Activated T-helper 1 cell treated with anti-CD3 and anti-CD28 coated beads, Interleukin-2, amount 50 U/mL, for 16 hours (primary cell): ENCODE results near the gene ATG5.

ENCODE experiments used
- DNase-seq, 2 donors: peaks; one replicate each; pipeline ENCODE4 v3.0.0-alpha.2; 2020; ENCODE audit warnings: low read depth in 1 of 2, low spot score in 1 of 2

ATG5 gene

GRCh38 chr6:106184629-106185028, 140.9 kb downstream of the ATG5 start:
- no peak for DNase-seq

GRCh38 chr6:106183430-106183829, 142.1 kb downstream of the ATG5 start:
- DNase-seq: no peak

DNA sequence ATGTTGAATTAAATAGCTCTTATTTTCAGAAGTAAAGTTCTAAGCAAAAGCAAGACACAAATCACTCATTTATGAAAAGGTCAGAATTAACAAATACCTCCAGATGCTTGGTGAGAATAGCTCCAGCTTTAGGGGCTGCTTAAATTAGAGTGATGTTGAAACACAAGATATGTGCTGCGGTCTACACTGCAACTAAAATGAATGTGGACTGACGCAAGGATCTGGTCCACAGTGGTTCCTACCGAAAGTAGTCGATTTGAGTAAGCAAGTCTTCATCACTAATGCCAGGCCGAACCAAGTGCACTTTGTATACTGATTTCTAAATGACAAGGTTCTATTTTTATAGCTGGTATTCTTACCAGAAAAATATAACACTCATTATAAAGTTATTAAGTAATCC, 143.1 kb downstream of the ATG5 start:
- no peak for DNase-seq

DNA sequence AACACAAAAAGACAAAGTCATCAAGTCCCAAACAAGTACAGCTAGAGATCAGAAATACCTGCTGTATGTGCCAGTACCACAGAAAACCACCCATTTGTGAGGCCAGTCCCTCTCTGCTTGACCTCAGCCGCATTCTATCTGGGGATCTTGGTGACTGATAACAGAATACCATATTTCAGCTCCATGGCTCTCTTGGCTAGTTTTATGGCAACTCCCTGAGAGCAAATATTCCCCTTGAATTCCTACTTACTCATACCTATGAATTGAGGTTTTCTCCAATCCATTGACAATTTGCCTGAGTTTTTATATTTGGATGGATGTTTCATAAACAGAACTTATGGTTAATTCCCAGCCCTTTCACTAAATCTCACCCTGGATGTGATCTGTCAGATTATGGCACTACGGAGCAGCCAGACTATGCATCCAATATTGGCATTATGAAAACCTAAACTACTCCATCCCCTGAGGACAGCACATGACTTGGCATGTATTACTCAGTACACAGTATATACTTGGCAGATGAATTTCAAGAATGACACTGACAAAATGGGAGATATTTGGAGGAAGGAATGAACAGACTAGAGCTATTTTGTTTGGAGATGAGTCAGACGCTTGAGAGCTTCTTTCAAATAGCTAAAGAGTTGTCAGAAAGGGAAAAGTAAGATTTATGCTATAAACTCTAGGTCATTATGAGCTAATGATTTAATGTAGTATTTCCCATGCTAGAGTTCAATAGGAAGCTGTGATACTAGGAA, 143.7 kb downstream of the ATG5 start:
- DNase-seq: no peak

DNA sequence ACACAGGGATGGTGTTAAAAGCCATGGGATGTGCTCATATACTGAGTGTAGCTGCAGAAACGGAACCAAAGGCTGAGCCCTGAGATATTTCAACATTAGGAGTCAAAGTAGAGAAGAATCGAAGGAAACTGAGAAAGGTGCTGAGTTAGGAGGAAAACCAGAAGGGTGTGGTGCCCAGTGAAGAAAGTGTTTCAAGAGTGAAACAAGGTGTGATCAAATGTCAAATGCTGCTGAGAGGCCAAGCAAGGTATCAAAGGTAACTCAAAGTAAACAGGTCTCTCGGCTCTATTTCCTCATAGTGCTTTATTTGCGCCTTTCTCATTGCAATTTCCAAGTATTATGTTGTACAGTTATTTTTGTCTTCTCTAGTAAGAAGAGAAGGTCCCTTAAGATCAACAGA, 145.4 kb downstream of the ATG5 start:
- no peak for DNase-seq

DNA sequence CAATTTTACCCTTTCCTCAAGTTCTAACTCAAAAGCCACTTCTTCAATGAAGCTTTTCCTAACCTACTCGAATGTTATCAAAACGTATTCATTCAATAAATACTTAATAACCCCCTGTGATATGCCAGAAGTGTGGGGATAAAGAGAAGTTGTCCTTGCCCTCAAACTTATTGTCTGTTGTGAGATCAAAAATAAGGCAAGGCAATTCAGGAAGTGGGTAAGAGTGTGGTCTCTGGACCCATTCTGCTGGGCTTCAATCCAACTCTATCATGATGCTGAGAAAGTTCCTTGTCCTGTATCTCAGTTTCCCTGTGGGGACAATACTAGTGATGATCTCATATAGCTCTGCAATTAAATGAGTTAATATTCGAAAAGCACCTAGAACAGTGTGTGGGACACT, 146.7 kb downstream of the ATG5 start:
- no peak for DNase-seq

GRCh38 chr6:106177786-106178185, 147.8 kb downstream of the ATG5 start:
- no peak for DNase-seq

GRCh38 chr6:106173124-106173879, 152.3 kb downstream of the ATG5 start:
- DNase-seq: no peak

DNA sequence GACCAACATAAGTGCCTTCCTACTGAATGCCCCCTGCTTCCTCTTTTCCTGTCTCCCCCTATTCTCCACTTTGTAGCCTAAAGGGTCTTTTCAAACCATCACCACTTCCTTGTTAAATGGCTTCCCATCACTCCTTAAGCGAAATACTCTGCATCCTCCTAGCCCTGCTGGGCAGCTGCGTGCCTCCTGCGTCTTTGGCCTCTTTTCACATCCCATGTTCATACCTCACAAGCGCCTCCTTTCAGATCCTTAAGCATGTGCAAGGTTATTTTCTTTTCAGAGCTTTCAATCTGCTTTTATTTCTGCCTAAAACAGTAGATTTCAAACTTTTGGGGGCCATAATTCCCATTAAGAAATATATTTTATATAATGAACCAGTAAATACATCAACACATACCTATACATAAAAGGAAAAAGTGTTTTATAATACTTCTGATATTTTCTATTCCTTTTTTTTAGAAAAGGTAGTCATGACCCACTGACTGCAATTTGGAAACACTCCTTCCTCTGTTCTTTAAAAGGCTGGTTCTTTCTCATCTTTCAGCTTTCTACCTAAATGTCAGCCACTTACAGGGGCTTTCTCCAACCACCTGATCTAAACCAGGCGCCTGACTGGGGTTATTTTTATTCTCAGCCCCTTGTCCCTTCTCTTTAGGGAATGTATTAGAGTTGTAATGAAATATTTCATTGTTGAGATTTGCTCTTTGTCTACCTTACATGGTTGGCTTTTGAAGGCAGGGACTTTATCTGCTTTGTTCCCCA, 155.3 kb downstream of the ATG5 start:
- DNase-seq: no peak

DNA sequence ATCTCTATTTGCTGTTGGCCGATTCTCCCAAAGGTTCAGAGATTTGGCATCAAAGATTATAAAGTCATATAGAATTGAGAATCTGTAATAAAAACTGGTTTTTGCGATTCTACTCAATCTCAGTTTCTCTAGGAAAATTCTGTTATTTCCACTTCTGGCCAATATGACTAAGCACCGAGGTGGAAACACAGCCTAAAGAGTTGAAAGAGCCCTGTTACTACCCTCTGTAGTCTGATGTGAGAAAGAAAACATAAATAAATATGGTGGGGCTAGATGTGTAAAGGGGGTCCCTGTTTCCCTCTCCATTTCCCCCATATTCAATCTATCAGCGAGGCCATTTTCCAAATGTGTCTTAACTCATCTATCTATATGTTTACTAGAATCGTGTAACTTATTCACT, 156.0 kb downstream of the ATG5 start:
- no peak for DNase-seq

GRCh38 chr6:106168097-106168888, 157.3 kb downstream of the ATG5 start:
- no peak for DNase-seq

GRCh38 chr6:106167096-106167814, 158.3 kb downstream of the ATG5 start:
- DNase-seq: no peak

DNA sequence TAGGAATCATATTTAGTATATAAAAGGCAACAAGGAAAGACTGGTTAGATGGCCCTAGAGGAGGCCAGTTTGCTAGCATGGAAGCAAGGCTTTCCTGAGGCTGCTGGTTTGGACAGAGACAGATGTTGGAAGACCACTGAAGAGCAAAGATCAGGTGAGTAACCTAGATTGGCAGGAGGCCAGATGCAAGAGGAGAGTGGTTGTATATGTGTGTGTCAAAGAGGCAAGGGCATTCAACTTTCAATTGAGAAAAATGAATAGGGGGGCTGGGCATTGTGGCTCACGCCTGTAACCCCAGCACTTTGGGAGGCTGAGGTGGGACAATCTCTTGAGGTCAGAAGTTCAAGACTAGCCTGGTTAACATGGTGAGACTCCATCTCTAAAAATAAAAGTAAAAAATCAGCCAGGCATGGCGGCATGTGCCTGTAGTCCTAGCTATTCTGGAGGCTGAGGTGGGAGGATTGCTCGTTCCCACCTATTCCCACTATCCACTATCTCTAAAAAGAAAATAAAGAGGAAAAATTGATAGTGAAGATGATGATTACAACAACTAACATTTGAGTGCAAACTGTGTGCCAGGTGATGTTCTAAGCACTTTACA, 159.6 kb downstream of the ATG5 start:
- DNase-seq: no peak

- DNase-seq: peak in 1 of 2 donors; percentile 49
Observed at GRCh38 chr6:106163966-106164877, 161.3 kb downstream of the ATG5 start.

DNA sequence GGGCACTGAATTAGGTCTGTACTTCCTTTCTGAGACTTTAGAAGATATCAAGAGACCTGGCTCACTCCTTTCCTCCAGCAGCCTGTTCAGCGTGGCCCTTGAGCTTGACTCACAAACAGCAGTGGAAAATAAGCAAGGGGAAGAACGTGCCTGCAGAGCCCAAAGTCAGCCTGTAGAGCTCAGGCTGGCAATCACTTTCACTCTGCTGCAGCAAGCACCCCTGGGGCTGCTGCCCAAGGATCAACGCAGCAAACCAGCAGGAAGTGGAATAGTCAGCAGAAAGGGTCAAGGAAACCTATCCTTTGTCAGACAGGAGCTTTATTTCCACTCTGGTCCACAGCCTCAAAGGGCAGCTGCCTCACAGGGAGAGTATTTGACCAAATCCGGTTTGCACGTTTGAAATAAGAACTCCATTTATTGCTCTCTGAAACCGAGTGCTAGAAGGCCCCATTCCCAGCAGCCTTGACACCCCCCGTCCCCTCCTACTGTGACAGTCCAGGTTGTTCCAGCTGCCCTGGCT, 162.1 kb downstream of the ATG5 start:
- DNase-seq: peak; percentile 13 to 24

DNA sequence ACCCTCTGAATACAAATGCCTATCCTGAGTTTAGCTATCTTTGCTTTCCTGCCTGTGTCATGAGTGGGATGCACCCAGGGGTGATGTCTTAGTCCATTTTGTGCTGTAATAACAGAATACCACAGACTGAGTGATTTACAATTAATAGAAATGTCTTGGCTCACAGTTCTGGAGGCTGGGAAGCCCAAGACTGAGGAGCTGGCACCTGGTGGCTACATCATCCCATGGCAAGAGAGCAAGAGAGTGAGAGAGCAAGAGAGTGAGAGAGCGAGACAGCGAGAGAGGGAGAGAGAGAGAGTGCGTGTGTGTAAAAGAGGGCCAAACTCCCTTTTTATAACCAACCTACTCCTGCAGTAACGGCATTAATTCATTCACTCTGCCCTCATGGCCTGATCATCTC, 162.6 kb downstream of the ATG5 start:
- no peak for DNase-seq

GRCh38 chr6:106161893-106162292, 163.7 kb downstream of the ATG5 start:
- DNase-seq: no peak

- DNase-seq: no peak
Observed at GRCh38 chr6:106161311-106161874, 164.2 kb downstream of the ATG5 start.
